ENCODE measurements around the gene SMC3.
A peak's percentile ranks its signal among the peaks of the same experiment; 100 is the strongest.

Gene SMC3

GRCh38 chr10:110539091-110539490 is 28.4 kb upstream of the SMC3 start:
- intact Hi-C loops (cut with DNase I): no loop called here
- no peak for DNase-seq

GRCh38 chr10:110540031-110540430 is 27.5 kb upstream of the SMC3 start:
- intact Hi-C loops (cut with DNase I): no loop called here
- no peak for DNase-seq

GRCh38 chr10:110544958-110545537 is 22.4 kb upstream of the SMC3 start:
- intact Hi-C loops (cut with DNase I): loop anchor here (5.0 kb wide), 1 partner anchor 408 kb away; no protein-coding TSS in a partner anchor
- no peak for DNase-seq

DNA sequence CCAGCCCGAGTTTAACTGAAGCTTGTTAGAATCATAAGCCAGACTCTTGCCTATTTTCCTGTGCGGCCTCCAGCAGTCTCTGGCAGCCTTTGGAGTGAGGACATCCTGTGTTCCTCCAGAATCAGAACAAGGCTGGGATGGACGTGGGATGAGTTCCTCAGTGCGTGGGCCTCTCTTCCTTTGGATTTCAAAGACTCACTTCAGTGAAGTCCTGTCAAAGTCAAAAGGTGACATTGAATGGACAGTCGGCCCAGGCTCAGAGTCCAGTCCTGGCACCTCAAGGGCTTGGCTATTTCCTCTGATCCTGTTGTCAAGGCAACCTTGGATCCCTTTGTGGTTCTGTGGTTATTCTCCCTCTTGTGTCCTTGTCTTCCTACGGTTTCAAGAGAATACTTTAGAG is 21.4 kb upstream of the SMC3 start:
- no peak for DNase-seq
- intact Hi-C loops (cut with DNase I): loop anchor here (5.0 kb wide), 1 partner anchor 409 kb away; no protein-coding TSS in a partner anchor

DNA sequence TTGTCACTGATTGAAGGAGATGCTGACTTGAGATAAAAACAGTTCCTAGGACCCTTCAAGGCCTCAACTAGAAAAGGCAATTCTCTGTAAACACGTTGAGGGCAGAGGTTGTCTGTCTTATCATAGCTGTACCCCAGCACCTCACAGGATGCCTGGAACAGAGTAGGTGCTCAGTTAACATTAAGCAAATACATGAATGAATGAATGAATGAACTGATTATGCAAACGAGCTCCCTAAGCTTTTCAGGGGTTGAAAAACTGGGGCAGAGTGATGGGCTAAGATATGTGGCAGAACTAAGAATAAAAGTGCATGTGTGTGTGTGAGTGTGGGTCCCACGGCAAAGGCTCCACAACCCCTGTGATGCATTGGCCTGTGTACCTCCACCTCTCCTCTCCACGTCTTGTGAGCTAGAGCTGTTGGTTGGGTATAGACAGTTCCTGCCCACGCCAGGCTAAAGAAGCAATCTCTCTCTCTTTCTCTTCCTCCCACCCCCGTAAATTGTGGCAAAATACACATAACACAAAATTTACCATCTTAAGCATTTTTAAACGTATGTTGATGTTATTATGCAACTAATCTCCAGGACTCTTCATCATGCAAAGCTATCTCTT is 20.9 kb upstream of the SMC3 start:
- no peak for DNase-seq
- intact Hi-C loops (cut with DNase I): loop anchor here (5.0 kb wide), 1 partner anchor 409 kb away; no protein-coding TSS in a partner anchor

DNA sequence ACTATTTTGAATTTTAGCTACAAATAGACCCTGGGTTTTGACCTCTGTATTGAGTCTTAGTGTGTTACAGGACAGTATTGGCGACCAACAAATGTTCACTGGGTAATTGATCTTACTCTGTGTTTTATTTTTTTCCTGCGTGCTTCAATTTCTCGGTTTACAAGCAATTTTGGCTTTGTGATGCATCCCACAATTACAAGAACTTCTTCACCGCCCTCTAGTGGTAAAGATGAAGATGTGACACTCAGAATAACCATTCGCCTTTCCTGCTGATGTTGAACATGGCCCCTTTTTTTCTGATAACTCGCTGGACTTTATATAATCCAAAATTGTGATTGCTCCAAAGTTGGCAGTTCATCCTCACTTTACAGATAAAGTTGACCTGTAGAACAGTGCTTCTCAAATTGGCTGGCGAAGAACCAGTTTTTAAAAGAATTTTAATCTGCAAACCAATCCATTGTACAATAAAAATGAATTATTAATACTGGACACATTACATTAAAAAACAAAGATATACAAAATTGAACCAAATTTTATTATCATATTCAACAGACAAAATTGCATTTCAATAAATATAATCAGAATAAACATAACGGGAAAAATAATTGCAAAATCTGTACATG is 20.2 kb upstream of the SMC3 start:
- intact Hi-C loops (cut with DNase I): loop anchor here (5.0 kb wide), 1 partner anchor 410 kb away; no protein-coding TSS in a partner anchor
- peak in 1 of 42 donors; percentile 55 for DNase-seq

DNA sequence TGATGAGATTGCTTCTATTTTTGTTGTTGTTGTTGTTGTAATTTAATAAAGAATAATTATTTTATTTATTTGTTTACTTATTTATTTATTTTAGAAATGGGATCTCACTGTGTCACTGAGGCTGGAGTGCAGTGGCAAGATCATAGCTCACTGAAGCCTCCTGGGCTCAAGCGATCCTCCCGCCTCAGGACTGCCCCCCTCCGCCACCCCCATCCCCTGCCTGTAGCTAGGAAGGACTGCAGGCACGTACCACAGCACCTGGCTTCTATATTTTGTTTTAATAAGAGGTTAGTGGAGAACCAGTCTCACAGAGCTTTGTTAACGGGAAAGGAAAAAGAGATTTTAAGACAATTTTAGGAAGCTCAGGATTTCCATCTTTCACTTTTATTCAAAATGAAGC is 19.5 kb upstream of the SMC3 start:
- DNase-seq: no peak
- intact Hi-C loops (cut with DNase I): loop anchor here (5.0 kb wide), 1 partner anchor 411 kb away; no protein-coding TSS in a partner anchor

DNA sequence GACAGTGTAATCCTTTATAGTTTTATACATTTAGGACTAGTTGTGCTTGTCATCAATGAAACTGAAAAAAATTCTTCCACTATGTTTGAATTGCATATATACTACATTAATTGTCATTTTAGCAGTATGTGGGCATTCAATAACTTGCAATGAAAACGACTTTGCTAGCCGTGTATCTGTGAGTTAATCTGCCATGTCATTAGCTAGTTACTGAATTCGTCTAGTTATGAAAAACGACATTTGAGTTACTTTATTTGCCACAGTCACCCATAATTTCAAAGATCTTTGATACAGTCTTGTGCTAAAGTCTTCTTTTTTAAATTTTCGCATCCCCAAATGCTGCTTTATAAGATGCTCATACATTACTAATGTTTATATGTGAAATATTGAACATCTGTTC is 18.3 kb upstream of the SMC3 start:
- no peak for DNase-seq
- intact Hi-C loops (cut with DNase I): loop anchor here (5.0 kb wide), 1 partner anchor 412 kb away; no protein-coding TSS in a partner anchor

- intact Hi-C loops (cut with DNase I): loop anchor here (5.0 kb wide), 1 partner anchor 242 kb away; no protein-coding TSS in a partner anchor
- DNase-seq: no peak
Measured at GRCh38 chr10:110553905-110554304, 13.6 kb upstream of the SMC3 start.

- DNase-seq: no peak
- intact Hi-C loops (cut with DNase I): no loop called here
Measured at GRCh38 chr10:110556296-110556695, 11.2 kb upstream of the SMC3 start.

DNA sequence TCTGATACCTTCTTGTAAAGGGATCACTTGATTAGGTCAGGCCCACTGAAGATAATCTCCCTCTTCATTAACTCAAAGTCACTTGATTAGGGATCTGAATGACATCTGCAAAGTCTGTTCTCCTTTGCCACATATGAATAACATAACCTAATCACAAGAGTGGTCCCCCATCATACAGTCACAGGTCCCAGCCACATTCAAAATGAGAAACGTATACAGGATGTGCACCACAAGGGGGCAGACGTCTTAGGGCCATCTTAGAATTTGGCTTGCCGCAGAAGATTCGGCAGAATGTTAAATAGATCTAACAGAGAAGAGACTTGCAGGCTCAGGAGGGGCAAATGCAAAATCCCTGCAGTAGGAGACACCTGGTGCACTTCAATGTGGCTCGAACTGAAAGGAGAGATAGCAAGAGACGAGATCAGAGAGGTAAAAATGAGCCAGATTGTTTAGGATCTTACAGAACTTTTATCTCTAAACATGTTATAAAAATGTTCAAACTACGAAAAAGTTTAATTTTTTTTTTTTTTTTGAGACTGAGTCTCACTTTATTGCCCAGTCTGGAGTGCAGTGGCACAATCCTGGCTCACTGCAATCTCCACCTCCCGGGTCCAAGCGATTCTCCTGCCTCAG is 10.4 kb upstream of the SMC3 start:
- intact Hi-C loops (cut with DNase I): no loop called here

GRCh38 chr10:110558041-110558440 is 9.5 kb upstream of the SMC3 start:
- intact Hi-C loops (cut with DNase I): no loop called here
- DNase-seq: no peak

More for the DNA sequence above, 10.4 kb upstream of the SMC3 start:
- peak in 32 of 42 donors; percentile 16 to 79 (median 44) for DNase-seq

GRCh38 chr10:110560012-110560411 is 7.5 kb upstream of the SMC3 start:
- intact Hi-C loops (cut with DNase I): loop anchor here (10.0 kb wide), 1 partner anchor 675 kb away; no protein-coding TSS in a partner anchor
- DNase-seq: no peak

GRCh38 chr10:110561292-110561691 is 6.2 kb upstream of the SMC3 start:
- intact Hi-C loops (cut with DNase I): loop anchor here (10.0 kb wide), 1 partner anchor 676 kb away; no protein-coding TSS in a partner anchor
- DNase-seq: no peak

- intact Hi-C loops (cut with DNase I): loop anchor here (10.0 kb wide), 1 partner anchor 678 kb away; no protein-coding TSS in a partner anchor
- no peak for DNase-seq
Measured at GRCh38 chr10:110562348-110562747, 5.1 kb upstream of the SMC3 start.

GRCh38 chr10:110563132-110563531 is 4.4 kb upstream of the SMC3 start:
- DNase-seq: peak in 1 of 42 donors; percentile 29

DNA sequence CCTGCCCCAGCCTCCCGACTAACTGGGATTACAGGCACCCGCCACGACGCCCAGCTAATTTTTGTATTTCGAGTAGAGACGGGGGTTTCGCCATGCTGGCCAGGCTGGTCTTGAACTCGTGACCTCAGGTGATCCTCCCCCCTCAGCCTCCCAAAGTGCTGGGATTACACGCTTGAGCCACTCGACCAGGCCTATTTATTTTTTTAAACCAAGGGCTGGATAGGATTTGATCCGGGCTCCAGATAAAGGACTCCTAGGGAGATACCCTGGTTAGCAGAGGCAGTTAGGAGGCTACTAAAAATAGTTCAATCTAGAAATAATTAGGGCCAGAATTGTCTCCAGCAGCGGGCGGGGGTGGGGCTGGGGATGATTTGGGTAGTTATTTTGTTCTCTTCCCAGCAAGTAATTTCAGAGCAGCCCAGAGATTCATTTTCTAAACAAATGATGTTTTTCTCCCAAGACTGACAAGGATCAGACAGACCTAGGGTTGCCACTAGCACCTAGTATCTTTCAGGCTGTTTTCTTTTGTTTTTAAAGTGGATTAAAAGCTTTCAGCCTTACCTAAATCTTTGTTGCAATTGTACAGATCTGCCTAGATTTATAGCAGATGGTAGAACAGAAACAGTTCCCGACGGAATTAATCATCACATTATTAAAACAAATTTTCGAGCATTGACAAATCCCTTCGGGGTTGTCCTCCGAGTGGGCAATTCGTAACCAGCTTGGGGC is 859 bp upstream of the SMC3 start:
- DNase-seq: no peak
- intact Hi-C loops (cut with DNase I): loop anchor here (10.0 kb wide), 1 partner anchor 682 kb away; no protein-coding TSS in a partner anchor

More at GRCh38 chr10:110563132-110563531, 4.4 kb upstream of the SMC3 start:
- intact Hi-C loops (cut with DNase I): loop anchor here (10.0 kb wide), 1 partner anchor 678 kb away; no protein-coding TSS in a partner anchor

GRCh38 chr10:110568055-110568735 is 700 bp downstream of the SMC3 start:
- intact Hi-C loops (cut with DNase I): loop anchor here (10.0 kb wide), 1 partner anchor 683 kb away; no protein-coding TSS in a partner anchor
- peak in 38 of 42 donors; percentile 17 to 69 (median 48) for DNase-seq
